Kidney (tissue), 14 donors: ENCODE measurements around the gene B3GNT5. TPM values are rescaled to one million over a fixed set of nuclear protein-coding genes. Genes with fewer than 3 reads are reported as not detected.

Source experiments
- DNase-seq, 5 donors: peaks; one replicate each; pipeline ENCODE4 v3.0.0-alpha.2; 2013 to 2020
- FAIRE-seq: peaks from 2 replicates; lab custom pipeline; 2012; peaks lifted over from hg19 to GRCh38; lab: Jason Lieb, UNC
- H3K27ac ChIP-seq, 2 donors: one replicate each; pipeline ENCODE4 v1.7.0; 2013; ENCODE audit warnings: low read depth in 2 of 2, low read length in 2 of 2, inconsistent platforms in 1 of 2
- H3K27me3 ChIP-seq: one replicate; pipeline ENCODE4 v1.7.1; 2013; ENCODE audit warnings: low read length, inconsistent platforms; ENCODE audit not compliant: control insufficient read depth, insufficient read depth
- H3K36me3 ChIP-seq, 3 donors: one replicate each; pipeline versions ENCODE4 v1.7.0 to v1.7.1; 2013; ENCODE audit warnings: low read length in 3 of 3, control low read depth in 1 of 3, inconsistent platforms in 1 of 3; ENCODE audit not compliant: insufficient read depth in 3 of 3, control insufficient read depth in 2 of 3
- H3K4me1 ChIP-seq, 3 donors: one replicate each; pipeline versions ENCODE4 v1.7.0 to v1.7.1; 2013; ENCODE audit warnings: low read length in 3 of 3, inconsistent platforms in 1 of 3, low read depth in 1 of 3; ENCODE audit not compliant: control insufficient read depth in 2 of 3, insufficient read depth in 2 of 3
- H3K4me3 ChIP-seq, 3 donors: one replicate each; pipeline versions ENCODE4 v1.7.0 to v1.8.1; 2013; ENCODE audit warnings: low read length in 3 of 3, control low read depth in 1 of 3, inconsistent platforms in 1 of 3
- H3K9ac ChIP-seq, 3 donors: one replicate each; pipeline versions ENCODE4 v1.7.0 to v1.7.1; 2013; ENCODE audit warnings: low read length in 3 of 3, control low read depth in 1 of 3, inconsistent platforms in 1 of 3
- H3K9me3 ChIP-seq, 3 donors: one replicate each; pipeline versions ENCODE4 v1.7.0 to v1.7.1; 2013; ENCODE audit warnings: low read length in 3 of 3, control low read depth in 1 of 3, inconsistent platforms in 1 of 3; ENCODE audit not compliant: control insufficient read depth in 2 of 3, insufficient read depth in 1 of 3
- intact Hi-C: fragments of 100-400 bp; cut with DNase I; formaldehyde crosslinking; loops from one replicate; pipeline ENCODE4 v1.11.1; 2022
- polyA plus RNA-seq: library from polyadenylated mRNA; stranded (reverse); fragments of 350-450 nt; fragmentation: Illumina TruSeq; extraction: RNeasy Lipid Tissue Mini Kit (QIAGEN cat#74804); gene quantifications from one replicate; pipeline ENCODE4 v1.2.3, GENCODE V29; 2014; ENCODE audit warnings: low read depth, low replicate concordance; ENCODE audit not compliant: insufficient read depth
- total RNA-seq: library from RNA; stranded (reverse); fragmentation: NEBNext Ultra II Directional; extraction: Animal tissue kit (Norgen Biotek cat#: 25700); gene quantifications from one replicate; pipeline ENCODE4 v1.2.1, GENCODE V29; 2021
- TF ChIP-seq, protein P1 (sequence below): IDR thresholded peaks from 3 replicates; pipeline ENCODE4 v1.5.1; 2012; ENCODE audit warnings: mild to moderate bottlenecking, moderate library complexity, borderline replicate concordance; ENCODE audit not compliant: insufficient read depth; ENCODE audit errors: extremely low read depth
- donor health status: control.
- donor health status: control.
- donor health status: control.
- donor health status: control.
- donor health status: control.
- donor health status: DM: yes; HTN: yes; CAD: no.
- donor health status: Normal renal cell carcinoma (clear cell type).

Gene B3GNT5
- total and polyA plus RNA-seq, 2 donors from 2014 or later = 2.4 to 9.9 TPM

DNA sequence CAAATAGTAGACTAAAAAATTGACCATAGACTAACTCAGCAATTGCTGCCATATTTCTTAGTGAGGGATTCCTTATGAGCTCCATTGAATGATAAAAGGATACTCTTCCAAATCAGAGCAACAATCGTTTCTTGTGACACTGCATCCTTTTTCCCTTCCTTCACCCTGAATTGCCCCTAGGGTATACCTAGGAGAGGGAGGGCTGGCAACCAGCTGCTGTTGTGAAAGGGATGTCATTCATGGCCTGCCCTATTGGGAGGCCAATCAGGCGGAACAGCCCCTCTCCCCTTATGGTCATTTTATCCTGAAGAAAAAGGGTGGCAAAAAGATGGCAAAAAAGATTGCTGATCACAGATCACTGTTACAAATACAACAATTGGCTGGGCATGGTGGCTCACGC lies 26.3 kb downstream of the B3GNT5 start:
- no peaks in the 10 kb centered on the region for H3K27me3 ChIP-seq
- H3K9me3 ChIP-seq = no peaks in the 10 kb centered on the region
- H3K36me3 ChIP-seq = no peaks in the 10 kb centered on the region
- TF ChIP-seq, protein P1, sequence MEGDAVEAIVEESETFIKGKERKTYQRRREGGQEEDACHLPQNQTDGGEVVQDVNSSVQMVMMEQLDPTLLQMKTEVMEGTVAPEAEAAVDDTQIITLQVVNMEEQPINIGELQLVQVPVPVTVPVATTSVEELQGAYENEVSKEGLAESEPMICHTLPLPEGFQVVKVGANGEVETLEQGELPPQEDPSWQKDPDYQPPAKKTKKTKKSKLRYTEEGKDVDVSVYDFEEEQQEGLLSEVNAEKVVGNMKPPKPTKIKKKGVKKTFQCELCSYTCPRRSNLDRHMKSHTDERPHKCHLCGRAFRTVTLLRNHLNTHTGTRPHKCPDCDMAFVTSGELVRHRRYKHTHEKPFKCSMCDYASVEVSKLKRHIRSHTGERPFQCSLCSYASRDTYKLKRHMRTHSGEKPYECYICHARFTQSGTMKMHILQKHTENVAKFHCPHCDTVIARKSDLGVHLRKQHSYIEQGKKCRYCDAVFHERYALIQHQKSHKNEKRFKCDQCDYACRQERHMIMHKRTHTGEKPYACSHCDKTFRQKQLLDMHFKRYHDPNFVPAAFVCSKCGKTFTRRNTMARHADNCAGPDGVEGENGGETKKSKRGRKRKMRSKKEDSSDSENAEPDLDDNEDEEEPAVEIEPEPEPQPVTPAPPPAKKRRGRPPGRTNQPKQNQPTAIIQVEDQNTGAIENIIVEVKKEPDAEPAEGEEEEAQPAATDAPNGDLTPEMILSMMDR = no peak
- no peak for FAIRE-seq
- H3K4me3 ChIP-seq = no peak overlapping the region
- H3K9ac ChIP-seq = no peak overlapping the region
- no peak overlapping the region for H3K27ac ChIP-seq
- DNase-seq = no peak
- intact Hi-C loops = no loop called here
- H3K4me1 ChIP-seq = no peaks in the 10 kb centered on the region

DNA sequence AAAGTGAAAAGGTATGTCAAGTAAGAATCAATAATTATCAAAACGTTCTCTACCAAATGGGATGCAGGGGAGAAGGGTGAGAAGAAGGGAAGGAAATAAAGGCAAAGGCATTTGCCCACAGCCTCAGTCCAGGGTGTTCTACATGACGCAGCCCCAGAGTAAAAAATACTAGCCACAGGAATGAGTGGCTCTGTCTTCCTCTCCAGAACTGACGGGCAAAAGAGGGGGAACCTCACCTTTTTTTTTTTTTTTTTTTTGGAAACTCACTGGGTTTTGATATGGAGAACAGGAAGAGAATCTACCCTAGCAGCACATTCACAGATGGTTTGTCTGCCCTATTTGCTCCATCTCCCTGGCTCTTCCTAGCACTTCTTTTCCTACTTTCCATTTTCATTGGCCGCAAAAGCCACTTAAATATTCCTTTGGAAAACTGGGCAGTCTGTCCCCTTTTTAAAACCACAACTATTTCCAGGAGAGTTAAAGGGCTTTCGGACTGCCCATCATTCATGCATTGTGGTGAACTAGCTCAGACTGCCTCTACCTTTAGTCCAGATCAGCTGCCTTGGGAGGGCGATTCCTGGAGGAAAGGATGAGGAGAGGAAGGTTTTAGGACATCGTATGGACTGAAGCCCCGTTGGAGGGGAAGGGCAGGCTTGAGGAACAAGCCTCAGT lies 28.2 kb downstream of the B3GNT5 start:
- H3K9me3 ChIP-seq = no peaks in the 10 kb centered on the region
- intact Hi-C loops = no loop called here
- TF ChIP-seq, protein P1 = no peak
- no peak for DNase-seq
- no peak overlapping the region for H3K9ac ChIP-seq
- no peaks in the 10 kb centered on the region for H3K36me3 ChIP-seq
- no peak for FAIRE-seq
- H3K4me3 ChIP-seq = no peak overlapping the region
- peaks cover 0 to 4% (median 2%) of the 10 kb centered on the region in 3 donors for H3K4me1 ChIP-seq
- H3K27ac ChIP-seq = no peak overlapping the region
- H3K27me3 ChIP-seq = no peaks in the 10 kb centered on the region

DNA sequence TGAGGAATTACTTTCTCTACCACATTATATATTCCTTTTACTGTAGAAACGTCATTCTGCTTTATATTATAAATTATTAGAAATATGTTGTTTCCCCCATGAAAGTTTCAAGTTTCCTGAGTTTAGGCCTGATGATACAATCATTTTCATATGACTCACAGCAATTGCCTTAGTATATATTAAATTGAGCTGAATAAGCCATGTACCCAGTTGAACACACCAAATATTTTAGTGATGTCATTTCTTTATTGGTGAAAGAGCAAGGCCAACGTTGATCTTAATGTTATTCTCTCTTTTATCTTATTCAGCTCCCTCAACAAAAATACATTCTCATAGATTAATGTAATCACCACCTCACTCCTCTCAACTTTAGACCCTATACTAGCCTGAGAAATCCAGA lies 30.8 kb downstream of the B3GNT5 start:
- intact Hi-C loops = no loop called here
- no peak for FAIRE-seq
- H3K9ac ChIP-seq = no peak overlapping the region
- TF ChIP-seq, protein P1 = no peak
- H3K9me3 ChIP-seq = no peaks in the 10 kb centered on the region
- no peaks in the 10 kb centered on the region for H3K27me3 ChIP-seq
- peaks cover 0 to 4% (median 2%) of the 10 kb centered on the region in 3 donors for H3K4me1 ChIP-seq
- no peak overlapping the region for H3K27ac ChIP-seq
- H3K4me3 ChIP-seq = no peak overlapping the region
- no peaks in the 10 kb centered on the region for H3K36me3 ChIP-seq
- no peak for DNase-seq

DNA sequence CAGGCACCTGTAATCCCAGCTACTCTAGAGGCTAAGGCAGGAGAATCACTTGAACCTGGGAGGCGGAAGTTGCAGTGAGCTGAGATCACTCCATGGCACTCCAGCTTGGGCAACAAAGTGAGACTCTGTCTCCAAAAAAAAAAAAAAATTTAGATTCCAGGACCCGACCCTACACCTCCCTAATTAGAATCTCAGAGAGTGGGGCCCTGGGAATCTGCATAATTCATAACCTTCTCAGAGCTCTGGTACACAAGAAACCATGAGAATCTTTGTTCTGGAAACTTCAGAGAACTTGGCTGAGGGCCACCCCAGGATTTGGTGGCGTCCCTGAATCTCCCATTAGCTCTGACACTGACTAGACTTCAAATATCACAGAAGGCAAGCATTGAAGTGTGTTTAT lies 31.5 kb downstream of the B3GNT5 start:
- TF ChIP-seq, protein P1 = no peak
- Histone ChIP-seq H3K27me3 (no peaks in the 10 kb centered on the region), H3K4me3 (no peak overlapping the region), H3K4me1 (peaks cover 0 to 4% (median 2%) of the 10 kb centered on the region in 3 donors), H3K9me3 (no peaks in the 10 kb centered on the region), H3K27ac (no peak overlapping the region), H3K36me3 (no peaks in the 10 kb centered on the region), H3K9ac (no peak overlapping the region)
- DNase-seq = no peak
- FAIRE-seq = no peak
- intact Hi-C loops = no loop called here
